HG02970 (cell line): ENCODE measurements around the gene NAT10.
A peak's percentile ranks its signal among the peaks of the same experiment; 100 is the strongest.
"Not testable (repeated sequence)": the region's sequence is repeated elsewhere in the genome, so short reads cannot be mapped to it uniquely, and the experiment has no call there.

Source experiments
- ATAC-seq: cut with Tn5 transposase; IDR thresholded peaks from one replicate; pipeline ENCODE4 v1.9.1; 2021; ENCODE audit warnings: mild to moderate bottlenecking, moderate library complexity, moderate number of reproducible peaks; ENCODE audit not compliant: unreplicated experiment, low FRiP score

The NAT10 gene

GRCh38 chr11:34165786-34166555 lies 60.5 kb downstream of the NAT10 start:
- ATAC-seq: no peak

- no peak for ATAC-seq
Measured at GRCh38 chr11:34166806-34167740, 61.6 kb downstream of the NAT10 start.

GRCh38 chr11:34167961-34168360 lies 62.5 kb downstream of the NAT10 start:
- ATAC-seq: no peak

- no peak for ATAC-seq
Measured at GRCh38 chr11:34168642-34169420, 63.4 kb downstream of the NAT10 start.

GRCh38 chr11:34169686-34170085 lies 64.3 kb downstream of the NAT10 start:
- no peak for ATAC-seq

GRCh38 chr11:34173050-34173449 lies 67.6 kb downstream of the NAT10 start:
- no peak for ATAC-seq

- ATAC-seq: peak; percentile 83
Measured at GRCh38 chr11:34174412-34175041, 69.1 kb downstream of the NAT10 start.

GRCh38 chr11:34175284-34176019 lies 70.0 kb downstream of the NAT10 start:
- ATAC-seq: no peak

- no peak for ATAC-seq
Measured at GRCh38 chr11:34176751-34177209, 71.4 kb downstream of the NAT10 start.

- no peak for ATAC-seq
Measured at GRCh38 chr11:34178209-34178821, 72.9 kb downstream of the NAT10 start.

GRCh38 chr11:34179026-34179675 lies 73.7 kb downstream of the NAT10 start:
- ATAC-seq: no peak

- ATAC-seq: no peak
Measured at GRCh38 chr11:34180040-34180813, 74.8 kb downstream of the NAT10 start.

GRCh38 chr11:34180814-34181165 lies 75.4 kb downstream of the NAT10 start:
- not testable (repeated sequence) for ATAC-seq

- no peak for ATAC-seq
Measured at GRCh38 chr11:34181251-34181650, 75.8 kb downstream of the NAT10 start.

- ATAC-seq: no peak
Measured at GRCh38 chr11:34181856-34182405, 76.5 kb downstream of the NAT10 start.

- ATAC-seq: no peak
Measured at GRCh38 chr11:34182425-34182824, 77.0 kb downstream of the NAT10 start.

- no peak for ATAC-seq
Measured at GRCh38 chr11:34182921-34183685, 77.7 kb downstream of the NAT10 start.
